ENCODE data around the gene TNN.

DNA sequence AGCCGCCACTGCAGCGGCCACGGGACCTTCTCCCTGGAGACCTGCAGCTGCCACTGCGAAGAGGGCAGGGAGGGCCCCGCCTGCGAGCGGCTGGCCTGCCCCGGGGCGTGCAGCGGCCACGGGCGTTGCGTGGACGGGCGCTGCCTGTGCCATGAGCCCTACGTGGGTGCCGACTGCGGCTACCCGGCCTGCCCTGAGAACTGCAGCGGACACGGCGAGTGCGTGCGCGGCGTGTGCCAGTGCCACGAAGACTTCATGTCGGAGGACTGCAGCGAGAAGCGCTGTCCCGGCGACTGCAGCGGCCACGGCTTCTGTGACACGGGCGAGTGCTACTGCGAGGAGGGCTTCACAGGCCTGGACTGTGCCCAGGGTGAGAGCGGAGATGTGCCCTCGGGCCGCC lies 11.7 kb downstream of the TNN start:
- TF ChIP-seq, protein P1, sequence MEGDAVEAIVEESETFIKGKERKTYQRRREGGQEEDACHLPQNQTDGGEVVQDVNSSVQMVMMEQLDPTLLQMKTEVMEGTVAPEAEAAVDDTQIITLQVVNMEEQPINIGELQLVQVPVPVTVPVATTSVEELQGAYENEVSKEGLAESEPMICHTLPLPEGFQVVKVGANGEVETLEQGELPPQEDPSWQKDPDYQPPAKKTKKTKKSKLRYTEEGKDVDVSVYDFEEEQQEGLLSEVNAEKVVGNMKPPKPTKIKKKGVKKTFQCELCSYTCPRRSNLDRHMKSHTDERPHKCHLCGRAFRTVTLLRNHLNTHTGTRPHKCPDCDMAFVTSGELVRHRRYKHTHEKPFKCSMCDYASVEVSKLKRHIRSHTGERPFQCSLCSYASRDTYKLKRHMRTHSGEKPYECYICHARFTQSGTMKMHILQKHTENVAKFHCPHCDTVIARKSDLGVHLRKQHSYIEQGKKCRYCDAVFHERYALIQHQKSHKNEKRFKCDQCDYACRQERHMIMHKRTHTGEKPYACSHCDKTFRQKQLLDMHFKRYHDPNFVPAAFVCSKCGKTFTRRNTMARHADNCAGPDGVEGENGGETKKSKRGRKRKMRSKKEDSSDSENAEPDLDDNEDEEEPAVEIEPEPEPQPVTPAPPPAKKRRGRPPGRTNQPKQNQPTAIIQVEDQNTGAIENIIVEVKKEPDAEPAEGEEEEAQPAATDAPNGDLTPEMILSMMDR (conservative IDR thresholded peaks at IDR 0.05): no peak
- no peak for TF ChIP-seq ZFX (IDR thresholded peaks at IDR 0.05)
